ENCODE measurements around the gene HIGD1A. TPM values are rescaled to one million over a fixed set of nuclear protein-coding genes. Genes with fewer than 3 reads are reported as not detected.
A peak's percentile ranks its signal among the peaks of the same experiment; 100 is the strongest.

HIGD1A gene
- total RNA-seq, 4 donors from 2014 or later = 123 to 156 (median 139) TPM

GRCh38 chr3:42778644-42779043, 25.6 kb downstream of the HIGD1A start:
- no peaks in the 10 kb centered on the region for H3K27me3 ChIP-seq
- no peak overlapping the region for H3K4me3 ChIP-seq
- no peak for TF ChIP-seq POLR2A (IDR thresholded peaks at IDR 0.05)
- TF ChIP-seq CTCF (IDR thresholded peaks at IDR 0.05 in 4 of 5, conservative IDR thresholded peaks at IDR 0.05 in 1 of 5) = no peak
- H3K9me3 ChIP-seq = no peaks in the 10 kb centered on the region
- H3K27ac ChIP-seq = peak overlapping the region; percentile 31 to 65 (median 47)
- in situ Hi-C loops (cut with MboI; ENCODE audit: low sequenced_read_pairs in 4 of 4) = loop anchor here in 1 of 4 donors (5.0 kb wide), 1 partner anchor 109 kb away; no protein-coding TSS in a partner anchor
- peak in 1 of 2 donors; percentile 22 for DNase-seq
- intact Hi-C loops (cut with DNase I; ENCODE audit: low total_unique reads) = no loop called here
- peaks cover 0 to 18% of the 10 kb centered on the region in 2 donors for H3K4me1 ChIP-seq
- H3K36me3 ChIP-seq = peaks cover 0 to 6% of the 10 kb centered on the region in 2 donors
- ATAC-seq = peak; percentile 29 to 84

- in situ Hi-C loops (cut with MboI; ENCODE audit: low sequenced_read_pairs in 4 of 4) (no loop called here), intact Hi-C loops (cut with DNase I; ENCODE audit: low total_unique reads) (no loop called here)
- H3K27me3 ChIP-seq = no peaks in the 10 kb centered on the region
- H3K4me1 ChIP-seq = peaks cover 5 to 9% of the 10 kb centered on the region in 2 donors
- no peaks in the 10 kb centered on the region for H3K36me3 ChIP-seq
- H3K27ac ChIP-seq = peak overlapping the region; percentile 27 to 69 (median 30)
- peak in 1 of 2 donors; percentile 15 for TF ChIP-seq POLR2A (IDR thresholded peaks at IDR 0.05)
- TF ChIP-seq CTCF (IDR thresholded peaks at IDR 0.05 in 4 of 5, conservative IDR thresholded peaks at IDR 0.05 in 1 of 5) = no peak
- H3K4me3 ChIP-seq = peak overlapping the region; percentile 53 to 73 (median 58)
- H3K9me3 ChIP-seq = no peaks in the 10 kb centered on the region
- DNase-seq = no peak
- no peak for ATAC-seq
Measured at GRCh38 chr3:42773409-42773751, 30.9 kb downstream of the HIGD1A start.

- no peaks in the 10 kb centered on the region for H3K27me3 ChIP-seq
- TF ChIP-seq POLR2A (IDR thresholded peaks at IDR 0.05) (peak in 1 of 2 donors; percentile 32), CTCF (IDR thresholded peaks at IDR 0.05 in 4 of 5, conservative IDR thresholded peaks at IDR 0.05 in 1 of 5) (no peak)
- in situ Hi-C loops (cut with MboI; ENCODE audit: low sequenced_read_pairs in 4 of 4) (no loop called here), intact Hi-C loops (cut with DNase I; ENCODE audit: low total_unique reads) (no loop called here)
- H3K4me1 ChIP-seq = peaks cover 5% of the 10 kb centered on the region in 2 donors
- no peaks in the 10 kb centered on the region for H3K9me3 ChIP-seq
- H3K27ac ChIP-seq = peak within 1 kb of the TSS; percentile 27 to 69 (median 30)
- peak; percentile 88 to 89 for DNase-seq
- no peaks in the 10 kb centered on the region for H3K36me3 ChIP-seq
- peak within 1 kb of the TSS; percentile 53 to 73 (median 58) for H3K4me3 ChIP-seq
- ATAC-seq = peak; percentile 89 to 91
Measured at GRCh38 chr3:42772670-42773408, 31.5 kb downstream of the HIGD1A start, which contains the start of gene CCDC13. Gene CCDC13, minus strand, starts transcription at chr3:42773253. Its CDS starts 14,908 bp downstream, at chr3:42758345.

- DNase-seq (no peak), ATAC-seq (no peak)
- Histone ChIP-seq H3K36me3 (no peaks in the 10 kb centered on the region), H3K27me3 (no peaks in the 10 kb centered on the region), H3K4me3 (no peak overlapping the region), H3K9me3 (no peaks in the 10 kb centered on the region), H3K4me1 (peaks cover 5% of the 10 kb centered on the region in 2 donors), H3K27ac (no peak overlapping the region)
- in situ Hi-C loops (cut with MboI; ENCODE audit: low sequenced_read_pairs in 4 of 4) (no loop called here), intact Hi-C loops (cut with DNase I; ENCODE audit: low total_unique reads) (no loop called here)
- TF ChIP-seq CTCF (IDR thresholded peaks at IDR 0.05 in 4 of 5, conservative IDR thresholded peaks at IDR 0.05 in 1 of 5) (no peak), POLR2A (IDR thresholded peaks at IDR 0.05) (no peak)
Measured at GRCh38 chr3:42771271-42771670, 33.0 kb downstream of the HIGD1A start.

Measured in gastrocnemius medialis (tissue), 4 donors.